Left ventricle myocardium inferior (tissue), 1 donor: ENCODE measurements around the gene NFIB. TPM values are rescaled to one million over a fixed set of nuclear protein-coding genes. Genes with fewer than 3 reads are reported as not detected.

ENCODE experiments used
- DNase-seq: peaks from one replicate; pipeline ENCODE4 v3.0.0-alpha.2; 2020
- H3K27ac ChIP-seq: fragments of 200-600 bp; replicated peaks from 2 replicates; pipeline ENCODE4 v1.8.0; 2021
- H3K27me3 ChIP-seq: fragments of 200-600 bp; 2 replicates; pipeline ENCODE4 v1.8.0; 2021; ENCODE audit warnings: low read depth
- H3K36me3 ChIP-seq: fragments of 200-600 bp; 2 replicates; pipeline ENCODE4 v1.8.0; 2021
- H3K4me1 ChIP-seq: fragments of 200-600 bp; 2 replicates; pipeline ENCODE4 v1.8.0; 2021
- H3K4me3 ChIP-seq: fragments of 200-600 bp; 2 replicates; pipeline ENCODE4 v1.8.0; 2021; ENCODE audit warnings: mild to moderate bottlenecking, moderate library complexity
- H3K9me3 ChIP-seq: fragments of 200-600 bp; replicated peaks from 2 replicates; pipeline ENCODE4 v1.8.0; 2021
- CTCF ChIP-seq: fragments of 200-600 bp; IDR thresholded peaks from 2 replicates; pipeline ENCODE4 v1.8.0; 2021; ENCODE audit warnings: antibody characterized with exemption, mild to moderate bottlenecking, borderline replicate concordance
- intact Hi-C: fragments of 100-400 bp; cut with micrococcal nuclease; formaldehyde crosslinking; loops from one replicate; pipeline ENCODE4 v1.11.0; 2022
- total RNA-seq: library from RNA; stranded (reverse); fragmentation: NEBNext Ultra II Directional; extraction: Animal tissue kit (Norgen Biotek cat#: 25700); gene quantifications from one replicate; pipeline ENCODE4 v1.2.1, GENCODE V29; 2021
- donor health status: DM: no; HTN: yes; CAD: no; lungs with severe emphysema.

NFIB gene
- total RNA-seq, 1 donor from 2014 or later = 110 TPM

- no peaks in the 10 kb centered on the region for H3K36me3 ChIP-seq
- H3K27me3 ChIP-seq = no peaks in the 10 kb centered on the region
- TF ChIP-seq CTCF = no peak
- DNase-seq = no peak
- intact Hi-C loops = no loop called here
- H3K4me3 ChIP-seq = no peak overlapping the region
- no peak overlapping the region for H3K27ac ChIP-seq
- H3K9me3 ChIP-seq = no peaks in the 10 kb centered on the region
- H3K4me1 ChIP-seq = peaks cover 82% of the 10 kb centered on the region
These were observed 24.0 kb downstream of the NFIB start for GRCh38 chr9:14289916-14290315.

GRCh38 chr9:14288433-14288832, 25.5 kb downstream of the NFIB start:
- no peaks in the 10 kb centered on the region for H3K9me3 ChIP-seq
- H3K27me3 ChIP-seq = no peaks in the 10 kb centered on the region
- peaks cover 80% of the 10 kb centered on the region for H3K4me1 ChIP-seq
- no peak overlapping the region for H3K4me3 ChIP-seq
- TF ChIP-seq CTCF = no peak
- intact Hi-C loops = no loop called here
- peak overlapping the region; percentile 68 for H3K27ac ChIP-seq
- no peak for DNase-seq
- no peaks in the 10 kb centered on the region for H3K36me3 ChIP-seq

GRCh38 chr9:14286121-14286520, 27.8 kb downstream of the NFIB start:
- Histone ChIP-seq H3K9me3 (no peaks in the 10 kb centered on the region), H3K4me3 (no peak overlapping the region), H3K4me1 (peaks cover 86% of the 10 kb centered on the region), H3K36me3 (no peaks in the 10 kb centered on the region), H3K27ac (peak overlapping the region; percentile 20), H3K27me3 (no peaks in the 10 kb centered on the region)
- intact Hi-C loops = no loop called here
- TF ChIP-seq CTCF = no peak
- no peak for DNase-seq

GRCh38 chr9:14283276-14283675, 30.7 kb downstream of the NFIB start:
- Histone ChIP-seq H3K4me1 (peaks cover 89% of the 10 kb centered on the region), H3K27ac (peak overlapping the region; percentile 20), H3K36me3 (no peaks in the 10 kb centered on the region), H3K9me3 (no peaks in the 10 kb centered on the region), H3K4me3 (no peak overlapping the region), H3K27me3 (no peaks in the 10 kb centered on the region)
- DNase-seq = no peak
- intact Hi-C loops = no loop called here
- no peak for TF ChIP-seq CTCF

- intact Hi-C loops = no loop called here
- no peaks in the 10 kb centered on the region for H3K36me3 ChIP-seq
- peak overlapping the region; percentile 34 for H3K27ac ChIP-seq
- H3K4me3 ChIP-seq = no peak overlapping the region
- no peak for DNase-seq
- no peaks in the 10 kb centered on the region for H3K9me3 ChIP-seq
- no peaks in the 10 kb centered on the region for H3K27me3 ChIP-seq
- TF ChIP-seq CTCF = no peak
- peaks cover 96% of the 10 kb centered on the region for H3K4me1 ChIP-seq
These were observed 32.1 kb downstream of the NFIB start for GRCh38 chr9:14281876-14282275.
